Memory B cell (primary cell): ENCODE measurements around the gene IRF2BP2.
"Not testable (repeated sequence)": the region's sequence is repeated elsewhere in the genome, so short reads cannot be mapped to it uniquely, and the experiment has no call there.

Experiments
- ATAC-seq: fragments of 150-1000 bp; cut with Tn5 transposase; 2 replicates; pipeline ENCODE4 v1.10.0; 2021; ENCODE audit warnings: low read depth, mild to moderate bottlenecking, moderate library complexity
- DNase-seq, 2 donors: peaks; one replicate each; pipeline ENCODE4 v3.0.0; 2022; ENCODE audit warnings: low spot score in 2 of 2
- H3K27ac Mint-ChIP-seq: one replicate; pipeline ENCODE4 v1.8.0; 2022; ENCODE audit warnings: mild to moderate bottlenecking, moderate library complexity, mixed read lengths
- H3K27me3 Mint-ChIP-seq: one replicate; pipeline ENCODE4 v1.8.0; 2022; ENCODE audit warnings: mixed read lengths
- H3K36me3 Mint-ChIP-seq: one replicate; pipeline ENCODE4 v1.8.0; 2022; ENCODE audit warnings: mild to moderate bottlenecking, mixed read lengths
- H3K4me1 Mint-ChIP-seq: one replicate; pipeline ENCODE4 v1.8.0; 2022; ENCODE audit warnings: mixed read lengths
- H3K4me3 Mint-ChIP-seq: one replicate; pipeline ENCODE4 v1.8.0; 2022; ENCODE audit warnings: mild to moderate bottlenecking, moderate library complexity, mixed read lengths
- H3K9me3 Mint-ChIP-seq: one replicate; pipeline ENCODE4 v1.8.0; 2022; ENCODE audit warnings: mixed read lengths

IRF2BP2 gene

GRCh38 chr1:234643850-234644134, 33.8 kb upstream of the IRF2BP2 start:
- Mint-ChIP-seq H3K9me3 (peaks cover 5% of the 10 kb centered on the region), H3K27ac (no peak overlapping the region), H3K27me3 (peaks cover 4% of the 10 kb centered on the region), H3K4me3 (no peak overlapping the region), H3K4me1 (peaks cover 2% of the 10 kb centered on the region), H3K36me3 (peaks cover 2% of the 10 kb centered on the region)
- DNase-seq (no peak), ATAC-seq (no peak)

- no peak for ATAC-seq
Measured at GRCh38 chr1:234643111-234643849, 33.3 kb upstream of the IRF2BP2 start.

GRCh38 chr1:234642428-234642827, 32.5 kb upstream of the IRF2BP2 start:
- ATAC-seq (no peak), DNase-seq (no peak)
- Mint-ChIP-seq H3K4me1 (peaks cover 2% of the 10 kb centered on the region), H3K27me3 (peaks cover 4% of the 10 kb centered on the region), H3K9me3 (peaks cover 6% of the 10 kb centered on the region), H3K36me3 (peaks cover 2% of the 10 kb centered on the region), H3K27ac (no peak overlapping the region), H3K4me3 (no peak overlapping the region)

More at GRCh38 chr1:234643111-234643849, 33.3 kb upstream of the IRF2BP2 start:
- Mint-ChIP-seq H3K4me3 (no peak overlapping the region), H3K27me3 (peaks cover 4% of the 10 kb centered on the region), H3K4me1 (peaks cover 2% of the 10 kb centered on the region), H3K9me3 (peaks cover 6% of the 10 kb centered on the region), H3K36me3 (peaks cover 2% of the 10 kb centered on the region), H3K27ac (no peak overlapping the region)
- no peak for DNase-seq

DNA sequence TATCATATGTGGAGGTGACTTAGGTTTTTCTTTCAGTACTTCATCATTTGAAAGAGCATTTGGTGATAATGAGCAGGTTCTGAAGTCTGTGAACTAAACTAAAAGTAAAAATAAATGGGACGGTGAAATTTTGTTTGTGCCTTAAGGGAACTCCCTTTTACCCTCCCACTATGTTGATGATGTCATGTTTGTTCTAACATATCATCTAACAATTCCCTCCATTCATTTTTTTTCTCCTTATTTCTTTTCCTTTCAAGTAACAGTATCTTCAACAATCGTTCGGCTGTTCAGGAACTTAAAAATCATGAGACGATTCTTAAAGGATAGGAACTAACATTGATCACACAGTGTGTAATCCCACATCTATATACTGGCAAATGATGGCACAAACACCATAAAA, 30.0 kb upstream of the IRF2BP2 start:
- H3K27ac Mint-ChIP-seq = no peak overlapping the region
- no peak for ATAC-seq
- no peak for DNase-seq
- H3K4me1 Mint-ChIP-seq = peaks cover 2% of the 10 kb centered on the region
- H3K36me3 Mint-ChIP-seq = no peaks in the 10 kb centered on the region
- peaks cover 2% of the 10 kb centered on the region for H3K27me3 Mint-ChIP-seq
- H3K4me3 Mint-ChIP-seq = no peak overlapping the region
- peaks cover 1% of the 10 kb centered on the region for H3K9me3 Mint-ChIP-seq

- H3K9me3 Mint-ChIP-seq = peaks cover 1% of the 10 kb centered on the region
- H3K4me3 Mint-ChIP-seq = no peak overlapping the region
- DNase-seq (no peak), ATAC-seq (no peak)
- peaks cover 2% of the 10 kb centered on the region for H3K27me3 Mint-ChIP-seq
- peaks cover 2% of the 10 kb centered on the region for H3K4me1 Mint-ChIP-seq
- H3K27ac Mint-ChIP-seq = no peak overlapping the region
- no peaks in the 10 kb centered on the region for H3K36me3 Mint-ChIP-seq
Measured at GRCh38 chr1:234638832-234639799, 29.1 kb upstream of the IRF2BP2 start.

- DNase-seq, H3K27ac Mint-ChIP-seq, ATAC-seq, H3K4me1 Mint-ChIP-seq, H3K36me3 Mint-ChIP-seq, H3K4me3 Mint-ChIP-seq, H3K9me3 Mint-ChIP-seq, H3K27me3 Mint-ChIP-seq: not testable (repeated sequence)
Measured at GRCh38 chr1:234634922-234635321, 24.9 kb upstream of the IRF2BP2 start.

DNA sequence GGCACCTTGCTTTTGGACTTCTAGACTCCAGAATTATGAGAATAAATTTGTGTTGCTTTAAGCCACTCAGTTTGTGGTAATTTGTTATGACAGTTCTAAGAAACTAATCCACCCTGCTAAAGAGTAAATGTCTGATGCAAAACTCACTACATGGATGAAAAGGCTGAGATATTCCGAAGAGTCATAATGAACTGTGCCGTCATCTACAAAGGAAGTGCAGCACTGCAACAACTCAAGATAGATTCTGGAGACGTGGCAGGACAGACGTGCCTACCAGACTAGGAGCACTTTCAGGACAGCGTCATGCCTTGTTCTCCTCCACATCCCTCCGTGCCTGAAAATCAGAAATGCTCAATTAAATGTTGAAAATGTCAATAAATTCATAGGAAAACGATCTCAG, 24.4 kb upstream of the IRF2BP2 start:
- ATAC-seq = no peak
- Mint-ChIP-seq H3K36me3 (no peaks in the 10 kb centered on the region), H3K4me3 (no peak overlapping the region)

DNA sequence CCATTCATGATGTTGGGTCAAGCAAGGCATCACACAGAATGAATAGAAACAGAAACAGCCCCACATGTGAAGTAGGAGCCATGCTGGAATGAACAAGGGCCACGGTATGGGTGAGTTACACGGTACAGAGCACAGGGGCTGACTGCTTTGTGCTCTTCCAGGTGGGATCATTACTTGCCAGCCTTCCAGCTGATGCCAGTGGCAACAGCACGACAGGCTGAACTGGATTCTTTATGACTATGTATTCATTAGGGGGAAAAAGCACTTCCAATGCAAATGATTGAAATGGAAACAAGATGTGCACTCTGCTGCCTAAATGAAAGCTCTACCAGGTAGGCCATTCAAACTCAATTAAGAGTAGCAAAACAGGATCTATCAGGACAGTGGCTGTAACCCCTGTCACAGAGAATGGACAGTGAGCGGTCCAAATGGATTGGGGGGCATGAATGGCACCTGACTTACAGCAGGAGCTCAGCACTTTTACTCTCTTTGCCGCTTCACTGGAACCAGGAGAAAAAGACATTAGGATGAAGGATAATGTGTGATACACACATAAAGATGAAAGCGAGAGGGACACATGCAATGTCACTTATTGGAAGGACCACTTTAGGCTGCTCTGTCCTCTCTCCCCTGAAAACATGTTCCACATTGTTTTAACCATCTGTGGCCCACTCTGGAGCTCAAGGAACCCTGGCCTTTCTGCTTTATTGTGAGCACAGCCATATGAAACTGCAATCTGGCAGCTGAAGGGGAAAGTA, 23.4 kb upstream of the IRF2BP2 start:
- Mint-ChIP-seq H3K4me3 (no peak overlapping the region), H3K4me1 (no peaks in the 10 kb centered on the region), H3K9me3 (no peaks in the 10 kb centered on the region), H3K27me3 (peaks cover 3% of the 10 kb centered on the region), H3K27ac (no peak overlapping the region), H3K36me3 (no peaks in the 10 kb centered on the region)
- DNase-seq (no peak), ATAC-seq (no peak)

More for the DNA sequence above, 24.4 kb upstream of the IRF2BP2 start:
- no peak for DNase-seq
- peaks cover 3% of the 10 kb centered on the region for H3K27me3 Mint-ChIP-seq
- H3K27ac Mint-ChIP-seq = no peak overlapping the region
- peaks cover 1% of the 10 kb centered on the region for H3K9me3 Mint-ChIP-seq
- no peaks in the 10 kb centered on the region for H3K4me1 Mint-ChIP-seq

GRCh38 chr1:234632225-234632624, 22.2 kb upstream of the IRF2BP2 start:
- Mint-ChIP-seq H3K27ac (no peak overlapping the region), H3K4me3 (no peak overlapping the region), H3K27me3 (peaks cover 5% of the 10 kb centered on the region), H3K36me3 (no peaks in the 10 kb centered on the region), H3K9me3 (no peaks in the 10 kb centered on the region), H3K4me1 (peaks cover 2% of the 10 kb centered on the region)
- no peak for ATAC-seq
- DNase-seq = no peak

- Mint-ChIP-seq H3K9me3 (no peaks in the 10 kb centered on the region), H3K4me3 (no peak overlapping the region), H3K4me1 (peaks cover 2% of the 10 kb centered on the region), H3K27ac (no peak overlapping the region), H3K27me3 (peaks cover 5% of the 10 kb centered on the region), H3K36me3 (no peaks in the 10 kb centered on the region)
- ATAC-seq (no peak), DNase-seq (no peak)
Measured at GRCh38 chr1:234631721-234632125, 21.7 kb upstream of the IRF2BP2 start.

DNA sequence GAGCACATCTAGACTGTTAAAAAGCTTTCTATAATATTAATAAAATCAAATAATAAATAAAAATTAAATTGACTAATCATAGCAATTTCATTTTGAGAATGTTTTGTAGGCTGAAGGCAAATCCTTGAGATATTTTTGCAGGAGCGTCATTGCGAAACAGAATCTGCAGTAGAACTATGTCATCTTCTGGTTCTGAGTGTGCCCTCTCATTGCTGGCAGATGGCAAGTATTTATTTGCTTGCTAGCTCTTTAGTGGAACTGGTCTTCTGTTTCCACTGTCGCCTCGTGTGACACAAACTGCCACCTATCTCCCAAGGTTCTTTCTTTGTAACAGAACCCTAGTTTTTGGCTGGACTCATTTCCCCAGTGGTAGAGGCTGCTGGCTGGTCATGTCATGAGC, 19.0 kb upstream of the IRF2BP2 start:
- peaks cover 5% of the 10 kb centered on the region for H3K27me3 Mint-ChIP-seq
- H3K9me3 Mint-ChIP-seq = no peaks in the 10 kb centered on the region
- ATAC-seq = no peak
- no peak overlapping the region for H3K4me3 Mint-ChIP-seq
- H3K4me1 Mint-ChIP-seq = peaks cover 9% of the 10 kb centered on the region
- DNase-seq = no peak
- H3K27ac Mint-ChIP-seq = no peak overlapping the region
- no peaks in the 10 kb centered on the region for H3K36me3 Mint-ChIP-seq

GRCh38 chr1:234628089-234628488, 18.1 kb upstream of the IRF2BP2 start:
- H3K27me3 Mint-ChIP-seq = peaks cover 5% of the 10 kb centered on the region
- no peak for DNase-seq
- H3K36me3 Mint-ChIP-seq = no peaks in the 10 kb centered on the region
- ATAC-seq = no peak
- H3K9me3 Mint-ChIP-seq = no peaks in the 10 kb centered on the region
- no peak overlapping the region for H3K27ac Mint-ChIP-seq
- no peak overlapping the region for H3K4me3 Mint-ChIP-seq
- H3K4me1 Mint-ChIP-seq = peaks cover 10% of the 10 kb centered on the region

GRCh38 chr1:234627009-234627950, 17.3 kb upstream of the IRF2BP2 start:
- Mint-ChIP-seq H3K9me3 (no peaks in the 10 kb centered on the region), H3K4me1 (peaks cover 10% of the 10 kb centered on the region), H3K27me3 (peaks cover 5% of the 10 kb centered on the region), H3K27ac (no peak overlapping the region), H3K4me3 (no peak overlapping the region), H3K36me3 (no peaks in the 10 kb centered on the region)
- no peak for DNase-seq
- no peak for ATAC-seq
